ENCODE data around the gene POLR1G.
"Not testable (repeated sequence)": the region's sequence is repeated elsewhere in the genome, so short reads cannot be mapped to it uniquely, and the experiment has no call there.

The POLR1G gene

GRCh38 chr19:45400192-45400591, 6.3 kb upstream of the POLR1G start:
- DNase-seq (ENCODE audit: low read depth) = no peak

- no peak for DNase-seq (ENCODE audit: low read depth)
Observed at GRCh38 chr19:45401815-45402214, 4.6 kb upstream of the POLR1G start.

DNA sequence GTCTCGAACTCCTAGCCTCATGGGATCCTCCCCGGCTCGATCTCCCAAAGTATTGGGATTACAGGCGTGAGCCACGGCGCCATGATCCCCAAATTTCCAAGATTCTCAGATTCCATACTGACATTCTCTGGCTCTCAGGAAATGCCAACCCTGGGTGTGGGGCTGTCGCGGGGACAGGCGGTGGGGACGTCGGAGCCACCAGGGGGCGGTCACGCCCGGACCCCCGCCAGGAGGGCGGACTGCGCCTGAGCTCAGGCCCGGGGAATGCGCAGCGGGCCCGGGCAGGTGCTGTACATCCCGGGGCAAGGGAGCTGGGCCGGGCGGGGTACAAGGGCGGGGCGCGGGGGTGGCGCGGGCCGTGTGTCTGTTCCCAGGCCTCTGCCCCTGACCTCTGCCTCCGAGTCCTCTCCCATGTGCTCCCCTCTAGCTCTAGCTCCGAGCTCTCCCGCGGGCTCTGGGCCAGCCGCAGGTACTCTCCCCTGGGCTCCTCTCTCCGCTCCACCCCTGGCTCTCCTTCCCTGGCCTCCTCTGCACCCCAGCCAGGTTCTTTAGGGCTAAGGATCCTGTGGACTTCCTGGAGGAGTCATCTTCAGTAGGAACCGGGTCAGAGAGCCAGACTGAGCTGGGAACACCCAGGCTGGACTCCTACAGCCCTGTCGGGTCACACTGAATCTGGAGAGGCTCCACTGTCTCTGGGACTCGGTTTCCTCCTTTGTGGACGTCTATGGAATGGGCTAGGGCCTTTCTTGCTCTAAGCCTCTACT, 4.0 kb upstream of the POLR1G start:
- no peak for DNase-seq (ENCODE audit: low read depth)

DNA sequence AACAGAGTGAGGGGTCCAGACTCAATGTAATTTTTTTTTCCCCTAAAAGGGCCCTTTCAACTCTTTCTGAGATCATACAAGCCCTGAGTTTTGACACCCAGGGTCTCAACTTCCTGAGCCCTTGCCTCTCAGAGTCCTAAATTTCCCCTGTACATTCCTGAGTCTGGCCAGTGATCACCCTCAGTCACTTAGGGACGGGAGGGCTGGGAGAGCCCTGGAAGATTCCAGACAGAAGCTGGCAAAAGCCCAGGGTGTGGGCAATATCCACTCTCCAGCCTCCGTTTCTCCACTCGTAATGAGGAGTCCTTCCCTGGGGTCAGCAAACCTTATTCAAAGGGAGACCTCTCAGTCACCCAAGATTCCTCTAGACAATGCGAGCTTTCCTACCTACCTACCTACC, 3.2 kb upstream of the POLR1G start:
- no peak for DNase-seq (ENCODE audit: low read depth)

GRCh38 chr19:45403781-45404556, 2.5 kb upstream of the POLR1G start:
- DNase-seq (ENCODE audit: low read depth) = peak; percentile 48

- DNase-seq (ENCODE audit: low read depth) = no peak
Observed at GRCh38 chr19:45404557-45405434, 1.6 kb upstream of the POLR1G start, which contains the start of gene PPP1R13L. Gene PPP1R13L (minus strand): TSS chr19:45405069. CDS start chr19:45398318, 6,751 bp downstream.

DNA sequence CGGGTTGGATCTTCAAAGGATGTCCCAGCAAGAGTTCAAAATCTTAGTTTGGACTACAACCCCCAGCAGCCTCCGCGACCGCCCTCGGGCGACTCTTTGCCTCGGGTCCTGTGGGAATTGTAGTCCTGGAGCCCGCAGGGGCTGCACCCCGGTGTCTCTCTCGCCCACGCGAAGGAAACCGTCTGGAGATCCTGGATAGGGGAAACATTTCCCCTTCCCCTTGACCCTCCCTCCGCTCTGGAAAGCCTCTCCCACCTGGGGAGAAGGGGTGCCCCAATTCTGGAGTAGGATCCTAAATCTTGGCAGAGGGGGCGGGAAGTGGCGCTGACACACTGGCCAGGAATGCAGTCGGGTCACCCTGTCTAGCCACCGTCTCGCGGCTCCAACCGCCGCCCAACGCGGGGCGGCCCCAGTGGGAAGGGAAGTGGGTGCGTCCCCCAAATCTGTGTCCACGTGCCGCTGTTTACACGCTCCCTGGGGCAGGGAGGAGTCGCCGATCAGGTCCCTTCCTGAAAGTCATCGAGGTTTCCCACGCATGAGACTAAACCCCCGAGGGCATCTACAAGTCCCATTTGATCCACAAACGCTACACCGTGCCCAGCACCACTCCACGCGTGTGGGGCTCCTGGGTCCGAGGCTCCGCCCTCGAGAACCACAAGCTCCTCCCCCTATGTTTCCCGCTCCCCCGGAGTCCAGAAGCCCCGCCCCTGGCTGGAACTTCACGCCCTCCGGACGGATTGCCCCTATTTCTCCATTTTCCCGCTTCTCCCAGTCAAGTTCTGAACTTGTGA, 814 bp upstream of the POLR1G start:
- peak; percentile 74 for DNase-seq (ENCODE audit: low read depth)

GRCh38 chr19:45407091-45407375, 589 bp downstream of the POLR1G start:
- no peak for DNase-seq (ENCODE audit: low read depth)

- DNase-seq (ENCODE audit: low read depth) = not testable (repeated sequence)
Observed at GRCh38 chr19:45407585-45407984, 1.1 kb downstream of the POLR1G start.

GRCh38 chr19:45408121-45408520, 1.7 kb downstream of the POLR1G start:
- no peak for DNase-seq (ENCODE audit: low read depth)

DNA sequence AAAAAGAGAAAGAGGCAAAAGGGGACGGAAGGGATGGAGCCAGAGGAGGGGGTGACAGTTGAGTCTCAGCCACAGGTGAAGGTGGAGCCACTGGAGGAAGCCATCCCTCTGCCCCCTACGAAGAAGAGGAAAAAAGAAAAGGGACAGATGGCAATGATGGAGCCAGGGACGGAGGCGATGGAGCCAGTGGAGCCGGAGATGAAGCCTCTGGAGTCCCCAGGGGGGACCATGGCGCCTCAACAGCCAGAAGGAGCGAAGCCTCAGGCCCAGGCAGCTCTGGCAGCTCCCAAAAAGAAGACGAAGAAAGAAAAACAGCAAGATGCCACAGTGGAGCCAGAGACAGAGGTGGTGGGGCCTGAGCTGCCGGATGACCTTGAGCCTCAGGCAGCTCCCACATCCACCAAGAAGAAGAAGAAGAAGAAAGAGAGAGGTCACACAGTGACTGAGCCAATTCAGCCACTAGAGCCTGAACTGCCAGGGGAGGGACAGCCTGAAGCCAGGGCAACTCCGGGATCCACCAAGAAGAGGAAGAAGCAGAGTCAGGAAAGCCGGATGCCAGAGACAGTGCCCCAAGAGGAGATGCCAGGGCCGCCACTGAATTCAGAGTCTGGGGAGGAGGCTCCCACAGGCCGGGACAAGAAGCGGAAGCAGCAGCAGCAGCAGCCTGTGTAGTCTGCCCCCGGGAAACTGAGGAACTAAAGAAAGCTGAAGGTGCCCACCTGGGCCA, 2.5 kb downstream of the POLR1G start:
- no peak for DNase-seq (ENCODE audit: low read depth)

DNA sequence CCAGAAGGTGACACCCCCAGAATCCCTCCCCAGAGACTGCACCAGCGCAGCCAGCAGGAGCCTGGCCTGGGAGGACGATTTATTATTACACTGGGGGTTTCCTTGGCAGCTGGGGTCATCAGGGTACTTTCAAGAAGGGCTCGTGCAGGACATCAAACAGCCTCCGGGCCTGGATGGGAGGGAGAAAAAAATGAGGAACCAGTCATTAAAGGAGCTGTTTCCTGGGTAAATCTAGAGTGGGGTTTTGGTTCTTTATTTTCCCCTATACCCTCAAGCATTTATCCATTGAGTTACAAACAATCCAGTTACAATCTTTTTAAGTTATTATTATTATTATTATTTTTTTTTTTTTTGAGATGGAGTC, 3.1 kb downstream of the POLR1G start:
- no peak for DNase-seq (ENCODE audit: low read depth)

DNA sequence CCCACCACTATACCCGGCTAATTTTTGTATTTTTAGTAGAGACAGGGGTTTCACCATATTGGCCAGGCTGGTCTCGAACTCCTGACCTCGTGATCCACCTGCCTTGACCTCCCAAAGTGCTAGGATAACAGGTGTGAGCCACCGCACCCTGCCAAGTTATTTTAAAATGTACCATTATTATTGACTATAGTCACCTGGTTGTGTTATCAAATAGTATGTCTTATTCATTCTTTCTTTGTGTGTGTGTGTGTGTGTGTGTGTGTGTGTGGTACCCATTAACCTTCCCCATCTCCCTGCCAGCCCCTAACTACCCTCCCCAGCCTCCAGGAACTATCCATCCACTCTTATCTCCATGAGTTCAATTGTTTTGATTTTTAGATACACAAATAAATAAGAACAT, 3.9 kb downstream of the POLR1G start:
- DNase-seq (ENCODE audit: low read depth) = not testable (repeated sequence)

DNA sequence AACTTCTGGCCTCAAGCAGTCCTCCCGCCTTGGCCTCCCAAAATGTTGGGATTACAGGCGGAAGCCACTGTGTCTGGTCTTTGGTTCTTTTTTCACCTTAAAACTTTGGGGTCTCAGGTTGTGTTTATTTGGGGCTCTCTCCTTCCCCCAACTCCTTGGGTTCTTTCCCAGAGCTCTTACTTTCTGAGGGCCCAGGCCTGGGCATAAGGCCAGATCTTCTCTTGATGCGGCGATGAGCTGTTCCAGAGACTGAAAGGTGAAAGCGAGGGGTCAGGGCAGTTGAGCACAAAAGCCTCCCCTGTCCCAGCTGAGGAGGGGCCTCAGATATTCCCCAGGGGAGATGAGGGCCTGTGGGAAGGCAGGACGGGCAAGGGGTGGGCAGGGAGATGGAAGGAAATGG, 7.1 kb downstream of the POLR1G start:
- DNase-seq (ENCODE audit: low read depth) = no peak

DNA sequence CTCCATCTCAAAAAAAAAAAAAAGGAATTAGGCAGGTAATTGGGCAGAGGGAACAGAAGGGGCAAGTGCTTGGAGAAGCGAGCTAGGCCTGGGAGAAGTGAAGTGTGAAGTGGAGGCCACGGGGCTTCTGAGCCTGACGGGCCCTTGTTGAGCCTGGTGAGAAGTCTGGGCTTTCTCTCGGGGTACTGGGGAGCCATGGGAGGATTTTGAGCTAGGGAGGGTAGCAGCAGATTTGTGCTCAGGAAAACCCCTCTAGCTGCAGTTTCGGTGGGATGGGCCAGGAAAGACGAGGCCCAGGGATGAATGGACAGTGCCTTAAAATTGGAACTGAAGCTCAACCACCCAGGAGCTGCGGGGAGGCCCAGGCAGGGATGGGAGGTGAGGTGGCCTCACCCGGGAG, 8.0 kb downstream of the POLR1G start:
- DNase-seq (ENCODE audit: low read depth) = no peak

GRCh38 chr19:45417151-45417550, 10.7 kb downstream of the POLR1G start:
- no peak for DNase-seq (ENCODE audit: low read depth)

GRCh38 chr19:45418802-45419201, 12.4 kb downstream of the POLR1G start:
- DNase-seq (ENCODE audit: low read depth) = no peak

DNA sequence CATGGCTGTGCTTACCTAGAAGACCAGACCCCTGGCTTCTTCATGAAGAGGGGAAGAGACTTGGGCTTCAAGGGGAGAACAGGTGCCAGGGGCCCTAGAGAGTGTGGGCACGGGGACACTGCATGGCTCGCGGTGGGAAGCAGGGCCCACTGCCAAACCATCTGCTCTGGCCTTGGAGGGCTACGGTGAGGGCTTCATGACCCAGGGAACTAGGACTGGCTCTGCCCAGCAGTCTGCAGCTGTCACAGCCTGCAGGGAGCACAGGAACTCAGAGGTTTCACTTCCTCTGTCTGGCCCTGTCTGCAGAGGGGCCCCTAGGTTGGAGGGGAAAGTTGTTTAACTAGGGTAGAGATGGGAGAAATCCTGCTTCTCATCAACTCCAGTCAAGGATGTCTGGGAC, 13.0 kb downstream of the POLR1G start:
- no peak for DNase-seq (ENCODE audit: low read depth)

GRCh38 chr19:45419895-45420294, 13.5 kb downstream of the POLR1G start:
- no peak for DNase-seq (ENCODE audit: low read depth)

DNA sequence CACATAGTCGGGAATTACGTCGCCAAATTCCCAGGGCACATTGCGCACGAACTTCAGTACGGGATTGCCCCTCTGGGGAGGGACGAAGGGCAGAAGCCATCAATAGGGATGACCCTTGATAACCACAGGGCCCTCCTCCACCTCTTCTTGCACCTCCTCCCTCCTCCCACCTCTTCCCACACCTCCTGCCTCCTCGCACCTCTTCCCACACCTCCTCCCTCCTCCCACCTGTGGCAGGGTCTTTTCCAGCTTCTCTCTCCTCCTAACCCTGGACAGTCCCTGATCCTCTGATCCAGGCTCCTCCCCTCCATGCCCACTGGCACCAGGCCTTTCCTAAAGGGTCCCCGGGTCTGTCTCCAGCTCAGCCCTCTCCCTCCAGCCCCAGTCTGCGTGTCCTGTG, 13.9 kb downstream of the POLR1G start:
- no peak for DNase-seq (ENCODE audit: low read depth)

GRCh38 chr19:45420871-45421270, 14.4 kb downstream of the POLR1G start:
- no peak for DNase-seq (ENCODE audit: low read depth)

Measured in stimulated activated CD8-positive, alpha-beta memory T cell treated with anti-CD3 and anti-CD28 coated beads, Interleukin-4, amount 100 ng/mL, for 24 hours (primary cell).